Measurements from ENCODE around the gene PKDREJ. TPM values are rescaled to one million over a fixed set of nuclear protein-coding genes. Genes with fewer than 3 reads are reported as not detected.

Gene PKDREJ, protein sequence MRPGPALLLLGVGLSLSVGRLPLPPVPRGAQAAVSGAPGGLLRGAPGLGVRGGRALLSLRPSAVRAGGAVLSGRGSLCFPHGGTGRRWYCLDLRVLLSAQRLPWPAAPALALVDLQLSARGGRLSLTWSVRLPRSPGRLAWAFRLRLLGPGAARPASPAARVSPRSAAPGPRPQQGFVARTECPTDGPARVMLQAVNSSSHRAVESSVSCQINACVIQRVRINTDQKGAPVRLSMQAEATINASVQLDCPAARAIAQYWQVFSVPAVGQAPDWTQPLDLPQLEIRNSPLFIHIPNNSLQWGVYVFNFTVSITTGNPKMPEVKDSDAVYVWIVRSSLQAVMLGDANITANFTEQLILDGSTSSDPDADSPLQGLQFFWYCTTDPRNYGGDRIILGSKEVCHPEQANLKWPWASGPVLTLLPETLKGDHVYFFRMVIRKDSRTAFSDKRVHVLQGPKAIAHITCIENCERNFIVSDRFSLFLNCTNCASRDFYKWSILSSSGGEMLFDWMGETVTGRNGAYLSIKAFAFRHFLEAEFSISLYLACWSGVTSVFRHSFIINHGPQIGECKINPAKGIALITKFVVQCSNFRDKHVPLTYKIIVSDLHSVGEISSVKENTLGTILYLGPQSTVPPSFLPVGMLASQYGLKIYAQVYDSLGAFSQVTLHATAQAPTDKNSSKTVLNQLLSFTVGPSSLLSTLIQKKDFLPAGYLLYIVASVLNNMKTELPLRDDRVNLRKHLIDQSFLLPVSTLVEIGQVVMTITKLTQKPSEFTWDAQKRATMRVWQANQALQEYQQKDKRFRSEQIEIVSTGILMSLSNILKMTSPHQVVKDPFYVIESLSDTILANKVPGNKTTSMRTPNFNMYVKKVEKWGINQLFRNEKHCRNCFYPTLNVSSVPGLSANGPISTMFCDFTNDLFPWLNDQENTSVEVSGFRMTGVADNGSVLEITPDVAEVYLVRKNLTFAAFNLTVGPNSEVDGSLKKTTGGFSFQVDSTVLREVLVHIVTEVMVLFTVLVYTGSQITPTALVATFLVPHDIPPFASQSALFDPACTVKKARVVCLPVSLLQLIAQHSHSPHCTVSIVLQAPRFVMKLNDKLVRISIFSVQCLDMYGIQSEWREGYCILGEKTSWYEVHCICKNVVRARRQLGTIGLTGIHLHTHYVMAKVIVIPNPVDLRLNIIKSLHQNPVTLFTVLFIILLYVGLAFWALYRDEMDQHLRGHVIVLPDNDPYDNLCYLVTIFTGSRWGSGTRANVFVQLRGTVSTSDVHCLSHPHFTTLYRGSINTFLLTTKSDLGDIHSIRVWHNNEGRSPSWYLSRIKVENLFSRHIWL (N-terminal part only)
- total RNA-seq, result under 0.01 and 0.11 TPM in 2 replicates

GRCh38 chr22:46263216-46263590 lies at the start of gene PKDREJ:
Gene PKDREJ (minus strand): TSS chr22:46263343. CDS start chr22:46263322, 21 bp downstream.

GRCh38 chr22:46296257-46297150 lies 33.4 kb upstream of the PKDREJ start, which contains the start of gene GTSE1:
Gene GTSE1 (plus strand): TSS chr22:46296870. CDS start chr22:46297401, 531 bp downstream.

DNA sequence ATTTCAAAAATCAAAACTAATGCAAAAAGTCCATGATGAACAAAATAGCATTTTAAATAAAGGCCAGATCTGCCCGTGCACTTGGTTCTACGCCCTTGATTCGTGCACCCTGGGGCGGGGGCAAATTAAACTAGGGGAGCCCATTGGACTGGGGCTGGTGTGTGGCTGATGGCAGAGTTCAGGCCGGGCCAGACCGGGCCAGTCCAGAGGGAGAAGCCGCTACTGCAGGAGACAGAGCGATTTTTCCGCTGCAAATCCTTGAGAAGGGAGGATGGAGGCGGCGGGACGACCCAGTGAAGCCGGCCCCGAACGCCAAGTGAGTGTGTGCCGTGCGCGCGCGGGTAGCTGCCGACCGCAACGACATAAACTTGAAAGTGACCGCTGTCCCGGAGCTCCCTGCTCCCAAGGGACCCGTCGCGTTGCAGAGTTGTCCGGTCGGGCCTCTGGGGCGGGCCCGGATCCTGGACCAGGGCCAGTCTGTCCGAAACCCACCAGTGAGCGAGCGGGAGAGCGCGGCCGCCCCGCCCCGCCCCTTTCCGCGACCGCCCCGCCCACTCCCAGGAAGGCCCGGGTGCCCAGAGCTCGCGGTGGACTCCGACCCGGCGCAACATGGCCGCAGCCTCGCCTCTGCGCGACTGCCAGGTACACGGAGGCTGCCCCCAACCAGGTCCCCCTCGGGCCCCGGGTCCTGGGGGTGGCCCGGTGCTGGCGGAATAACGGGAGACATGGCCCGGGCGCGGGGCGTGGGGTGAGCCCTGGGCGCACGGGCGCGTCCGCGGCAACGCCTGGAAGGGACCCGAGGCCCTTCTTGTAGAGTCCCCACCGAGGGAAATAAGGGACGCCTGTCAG lies 4.5 kb upstream of the PKDREJ start, which contains the start of gene TTC38:
TTC38 (plus strand) TSS at position 578 of the 849 bp plus-strand sequence; CDS start at position 610, 32 bp downstream.

GRCh38 chr22:46250035-46250782 lies 12.9 kb downstream of the PKDREJ start, which contains the start of gene CDPF1:
Gene CDPF1 (minus strand): TSS chr22:46250293. CDS start chr22:46248284, 2,009 bp downstream.

Other genes starting within 250 kb of the PKDREJ start
- 27.0 and 29.5 TPM in 2 replicates for gene PPARA, start 112.8 kb downstream of the PKDREJ start, total RNA-seq
- gene CDPF1, start 13.1 kb downstream of the PKDREJ start, total RNA-seq, result 9.1 and 11.2 TPM in 2 replicates
- 29.5 and 31.0 TPM in 2 replicates for gene TTC38, start 4.7 kb upstream of the PKDREJ start, total RNA-seq
- gene GTSE1, start 33.5 kb upstream of the PKDREJ start, total RNA-seq, result 8.4 and 8.6 TPM in 2 replicates
- gene TRMU, start 72.4 kb upstream of the PKDREJ start, total RNA-seq, result 22.2 and 23.1 TPM in 2 replicates

Measured in articular chondrocyte of knee joint (primary cell).